DOHH2 (cell line): Measurements from ENCODE around the gene DYRK1A.

Experiments used
- H3F3A ChIP-seq: fragments of 200-600 bp; sonication (generic), shearing (Covaris generic); 2 replicates; pipeline ENCODE4 v1.6.0; 2016; ENCODE audit warnings: antibody characterized with exemption, mild to moderate bottlenecking; ENCODE audit not compliant: control insufficient read depth, insufficient read depth
- H3K27ac ChIP-seq: fragments of 200-600 bp; sonication (generic); 2 replicates; pipeline ENCODE4 v1.5.1; 2014; ENCODE audit warnings: low read depth, mild to moderate bottlenecking, low read length, moderate library complexity
- H3K27me3 ChIP-seq: fragments of 200-600 bp; sonication (generic); 2 replicates; pipeline ENCODE4 v1.6.1; 2014; ENCODE audit warnings: mild to moderate bottlenecking, low read length, mixed read lengths; ENCODE audit not compliant: control insufficient read depth
- H3K36me3 ChIP-seq: fragments of 200-600 bp; sonication (generic); 2 replicates; pipeline ENCODE4 v1.6.1; 2014; ENCODE audit warnings: mild to moderate bottlenecking, low read length, moderate library complexity, mixed read lengths; ENCODE audit not compliant: control insufficient read depth
- H3K4me1 ChIP-seq: fragments of 200-600 bp; sonication (generic); 2 replicates; pipeline ENCODE4 v1.6.1; 2014; ENCODE audit warnings: mild to moderate bottlenecking, low read length, mixed read lengths; ENCODE audit not compliant: control insufficient read depth
- H3K4me2 ChIP-seq: fragments of 200-600 bp; sonication (generic); 2 replicates; pipeline ENCODE4 v1.6.0; 2014; ENCODE audit warnings: mild to moderate bottlenecking, low read length, moderate library complexity
- H3K4me3 ChIP-seq: fragments of 200-600 bp; sonication (generic); 2 replicates; pipeline ENCODE4 v1.5.1; 2014; ENCODE audit warnings: mild to moderate bottlenecking, low read length, mixed read lengths
- H3K79me2 ChIP-seq: fragments of 200-600 bp; sonication (generic); 2 replicates; pipeline ENCODE4 v1.6.1; 2014; ENCODE audit warnings: mild to moderate bottlenecking, low read length, mixed read lengths; ENCODE audit not compliant: control insufficient read depth
- H3K9me2 ChIP-seq: fragments of 200-600 bp; sonication (generic); replicated peaks from 2 replicates; pipeline ENCODE4 v1.6.1; 2014; ENCODE audit warnings: mild to moderate bottlenecking, low read length, mixed read lengths; ENCODE audit not compliant: control insufficient read depth
- H3K9me3 ChIP-seq: fragments of 200-600 bp; sonication (generic); 2 replicates; pipeline ENCODE4 v1.6.1; 2014; ENCODE audit warnings: antibody characterized with exemption, low read length, mixed read lengths; ENCODE audit not compliant: control insufficient read depth, insufficient read depth
- H4K20me1 ChIP-seq: fragments of 200-600 bp; sonication (generic); 2 replicates; pipeline ENCODE4 v1.6.0; 2014; ENCODE audit warnings: low read depth, mild to moderate bottlenecking, antibody characterized with exemption, low read length, moderate library complexity; ENCODE audit not compliant: control insufficient read depth, insufficient read depth
- EZH2phosphoT487 ChIP-seq: fragments of 200-600 bp; sonication (generic); IDR thresholded peaks from 2 replicates; pipeline ENCODE4 v1.6.1; 2017; ENCODE audit warnings: borderline replicate concordance, mild to moderate bottlenecking, antibody characterized with exemption, low read length, moderate library complexity, mixed read lengths
- TF ChIP-seq, protein P1 (sequence below): fragments of 200-600 bp; sonication (generic); IDR thresholded peaks from one replicate; pipeline ENCODE4 v1.5.1; 2014; ENCODE audit warnings: antibody characterized with exemption, mild to moderate bottlenecking, low read depth, low read length; ENCODE audit not compliant: poor library complexity, severe bottlenecking

DYRK1A gene

DNA sequence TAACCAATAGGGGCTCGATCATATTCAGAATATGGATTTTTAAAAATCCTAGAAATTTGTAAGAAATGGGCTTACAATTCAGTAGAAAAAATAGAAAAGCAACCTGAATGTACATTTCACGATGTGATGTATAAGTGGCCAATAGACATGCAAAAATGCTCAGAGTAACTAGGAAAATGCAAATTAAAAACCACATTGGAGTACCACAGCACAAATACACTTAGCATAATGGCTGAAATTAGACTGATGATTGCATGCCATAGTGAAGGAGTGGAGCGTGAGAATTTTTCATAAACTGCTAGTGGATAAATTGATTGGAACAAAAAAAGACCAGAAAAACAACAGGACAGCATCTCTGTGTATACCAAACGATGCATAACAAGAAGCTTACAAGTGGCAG is 102.3 kb downstream of the DYRK1A start:
- H3K27me3 ChIP-seq, result no peaks in the 10 kb centered on the region
- no peak overlapping the region for H3K4me3 ChIP-seq
- TF ChIP-seq, protein P1, sequence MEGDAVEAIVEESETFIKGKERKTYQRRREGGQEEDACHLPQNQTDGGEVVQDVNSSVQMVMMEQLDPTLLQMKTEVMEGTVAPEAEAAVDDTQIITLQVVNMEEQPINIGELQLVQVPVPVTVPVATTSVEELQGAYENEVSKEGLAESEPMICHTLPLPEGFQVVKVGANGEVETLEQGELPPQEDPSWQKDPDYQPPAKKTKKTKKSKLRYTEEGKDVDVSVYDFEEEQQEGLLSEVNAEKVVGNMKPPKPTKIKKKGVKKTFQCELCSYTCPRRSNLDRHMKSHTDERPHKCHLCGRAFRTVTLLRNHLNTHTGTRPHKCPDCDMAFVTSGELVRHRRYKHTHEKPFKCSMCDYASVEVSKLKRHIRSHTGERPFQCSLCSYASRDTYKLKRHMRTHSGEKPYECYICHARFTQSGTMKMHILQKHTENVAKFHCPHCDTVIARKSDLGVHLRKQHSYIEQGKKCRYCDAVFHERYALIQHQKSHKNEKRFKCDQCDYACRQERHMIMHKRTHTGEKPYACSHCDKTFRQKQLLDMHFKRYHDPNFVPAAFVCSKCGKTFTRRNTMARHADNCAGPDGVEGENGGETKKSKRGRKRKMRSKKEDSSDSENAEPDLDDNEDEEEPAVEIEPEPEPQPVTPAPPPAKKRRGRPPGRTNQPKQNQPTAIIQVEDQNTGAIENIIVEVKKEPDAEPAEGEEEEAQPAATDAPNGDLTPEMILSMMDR, result no peak
- TF ChIP-seq EZH2phosphoT487, result no peak
- H4K20me1 ChIP-seq, result peaks cover 9% of the 10 kb centered on the region; the same call in 1 of the 2 replicates
- H3K4me1 ChIP-seq, result peaks cover 40% of the 10 kb centered on the region
- H3K9me3 ChIP-seq, result no peaks in the 10 kb centered on the region
- H3F3A ChIP-seq, result no peaks in the 10 kb centered on the region; the same call in 1 of the 2 replicates
- H3K27ac ChIP-seq, result no peak overlapping the region
- no peak overlapping the region for H3K4me2 ChIP-seq
- H3K36me3 ChIP-seq, result peaks cover 67% of the 10 kb centered on the region
- no peaks in the 10 kb centered on the region for H3K9me2 ChIP-seq
- H3K79me2 ChIP-seq, result peaks cover 100% of the 10 kb centered on the region

GRCh38 chr21:37469441-37469840 is 102.9 kb downstream of the DYRK1A start:
- H4K20me1 ChIP-seq, result peaks cover 9% of the 10 kb centered on the region; the same call in 1 of the 2 replicates
- no peak overlapping the region for H3K27ac ChIP-seq

DNA sequence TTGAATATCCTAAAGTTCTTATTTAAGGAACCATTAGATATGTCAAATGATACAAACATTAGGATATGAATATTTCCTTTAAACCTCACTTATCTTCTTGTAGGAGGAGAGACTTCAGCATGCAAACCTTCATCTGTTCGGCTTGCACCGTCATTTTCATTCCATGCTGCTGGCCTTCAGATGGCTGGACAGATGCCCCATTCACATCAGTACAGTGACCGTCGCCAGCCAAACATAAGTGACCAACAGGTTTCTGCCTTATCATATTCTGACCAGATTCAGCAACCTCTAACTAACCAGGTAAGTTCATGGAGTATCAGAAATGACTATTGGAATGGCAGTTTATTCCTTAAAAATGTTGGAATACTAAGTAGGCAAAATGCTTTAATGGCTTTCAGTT is 106.0 kb downstream of the DYRK1A start:
- Histone ChIP-seq H3F3A (no peaks in the 10 kb centered on the region; the same call in 1 of the 2 replicates), H3K27me3 (no peaks in the 10 kb centered on the region), H3K4me2 (no peak overlapping the region), H3K4me3 (no peak overlapping the region), H3K27ac (no peak overlapping the region), H3K9me2 (no peaks in the 10 kb centered on the region), H3K79me2 (peaks cover 99% of the 10 kb centered on the region), H3K9me3 (no peaks in the 10 kb centered on the region), H4K20me1 (peaks cover 18% of the 10 kb centered on the region; the same call in 1 of the 2 replicates), H3K4me1 (peaks cover 31% of the 10 kb centered on the region), H3K36me3 (peaks cover 69% of the 10 kb centered on the region)
- TF ChIP-seq, protein P1, result no peak
- TF ChIP-seq EZH2phosphoT487, result no peak

More at GRCh38 chr21:37469441-37469840, 102.9 kb downstream of the DYRK1A start:
- Histone ChIP-seq H3K9me3 (no peaks in the 10 kb centered on the region), H3K27me3 (no peaks in the 10 kb centered on the region), H3F3A (no peaks in the 10 kb centered on the region; the same call in 1 of the 2 replicates), H3K4me3 (no peak overlapping the region), H3K4me2 (no peak overlapping the region), H3K4me1 (peaks cover 42% of the 10 kb centered on the region), H3K79me2 (peaks cover 99% of the 10 kb centered on the region), H3K9me2 (no peaks in the 10 kb centered on the region), H3K36me3 (peaks cover 67% of the 10 kb centered on the region)
- TF ChIP-seq, protein P1, result no peak
- no peak for TF ChIP-seq EZH2phosphoT487
